T-helper 17 cell (primary cell): ENCODE measurements around the gene KIAA1217. TPM values are rescaled to one million over a fixed set of nuclear protein-coding genes. Genes with fewer than 3 reads are reported as not detected.
"Not testable (repeated sequence)": the region's sequence is repeated elsewhere in the genome, so short reads cannot be mapped to it uniquely, and the experiment has no call there.

Experiments used
- ATAC-seq: fragments of 150-1000 bp; cut with Tn5 transposase; 2 replicates; pipeline ENCODE4 v1.10.0; 2021; ENCODE audit warnings: mild to moderate bottlenecking, moderate library complexity
- DNase-seq, 3 donors: peaks; one replicate each; pipeline versions ENCODE4 v3.0.0 to v3.0.0-alpha.2; 2020 to 2021
- H3K9me3 ChIP-seq: one replicate; pipeline ENCODE4 v1.7.0; 2013; ENCODE audit warnings: low read length, mild to moderate bottlenecking; ENCODE audit not compliant: control insufficient read depth, poor library complexity, severe bottlenecking
- H3K27ac Mint-ChIP-seq: one replicate; pipeline ENCODE4 v1.8.0; 2022; ENCODE audit warnings: mild to moderate bottlenecking, moderate library complexity, mixed read lengths
- H3K27me3 Mint-ChIP-seq: one replicate; pipeline ENCODE4 v1.8.0; 2022; ENCODE audit warnings: mixed read lengths
- H3K36me3 Mint-ChIP-seq: one replicate; pipeline ENCODE4 v1.8.0; 2022; ENCODE audit warnings: low read depth, mixed read lengths
- H3K4me1 Mint-ChIP-seq: one replicate; pipeline ENCODE4 v1.8.0; 2022; ENCODE audit warnings: mild to moderate bottlenecking, mixed read lengths
- H3K4me3 Mint-ChIP-seq: one replicate; pipeline ENCODE4 v1.8.0; 2022; ENCODE audit warnings: mild to moderate bottlenecking, moderate library complexity, mixed read lengths
- total RNA-seq, 4 donors: library from RNA in 2 of 4; stranded (reverse) in 2 of 4; gene quantifications; one replicate each; pipeline ENCODE4 v1.2.3 and lab custom pipeline; 2022 to 2026

Gene KIAA1217
- total RNA-seq, 2 donors from 2014 or later = 0.39 to 0.85 TPM

- Mint-ChIP-seq H3K4me3 (no peak overlapping the region), H3K27ac (no peak overlapping the region), H3K4me1 (no peaks in the 10 kb centered on the region), H3K27me3 (peaks cover 10% of the 10 kb centered on the region), H3K36me3 (no peaks in the 10 kb centered on the region)
- DNase-seq = no peak
- H3K9me3 ChIP-seq = no peaks in the 10 kb centered on the region
- no peak for ATAC-seq
Observed at GRCh38 chr10:24320373-24320772, 111.4 kb downstream of the KIAA1217 start.

GRCh38 chr10:24324651-24325050, 115.7 kb downstream of the KIAA1217 start:
- H3K4me1 Mint-ChIP-seq = no peaks in the 10 kb centered on the region

GRCh38 chr10:24331457-24331856, 122.5 kb downstream of the KIAA1217 start:
- Mint-ChIP-seq H3K27ac (no peak overlapping the region), H3K27me3 (peaks cover 5% of the 10 kb centered on the region), H3K4me3 (no peak overlapping the region), H3K4me1 (no peaks in the 10 kb centered on the region), H3K36me3 (no peaks in the 10 kb centered on the region)
- DNase-seq (no peak), ATAC-seq (no peak)
- no peaks in the 10 kb centered on the region for H3K9me3 ChIP-seq

More at GRCh38 chr10:24324651-24325050, 115.7 kb downstream of the KIAA1217 start:
- no peaks in the 10 kb centered on the region for H3K9me3 ChIP-seq
- ATAC-seq = no peak
- Mint-ChIP-seq H3K27me3 (no peaks in the 10 kb centered on the region), H3K27ac (no peak overlapping the region), H3K4me3 (no peak overlapping the region), H3K36me3 (no peaks in the 10 kb centered on the region)
- no peak for DNase-seq

- Mint-ChIP-seq H3K36me3 (no peaks in the 10 kb centered on the region), H3K4me3 (no peak overlapping the region), H3K27me3 (peaks cover 10% of the 10 kb centered on the region), H3K4me1 (no peaks in the 10 kb centered on the region), H3K27ac (no peak overlapping the region)
- H3K9me3 ChIP-seq = no peaks in the 10 kb centered on the region
- DNase-seq (no peak), ATAC-seq (no peak)
Observed at GRCh38 chr10:24333736-24334135, 124.8 kb downstream of the KIAA1217 start.

- H3K27ac Mint-ChIP-seq = no peak overlapping the region
- no peaks in the 10 kb centered on the region for H3K4me1 Mint-ChIP-seq
- ATAC-seq (no peak), DNase-seq (no peak)
- H3K36me3 Mint-ChIP-seq = no peaks in the 10 kb centered on the region
- H3K27me3 Mint-ChIP-seq = peaks cover 10% of the 10 kb centered on the region
- no peak overlapping the region for H3K4me3 Mint-ChIP-seq
- no peaks in the 10 kb centered on the region for H3K9me3 ChIP-seq
Observed at GRCh38 chr10:24334279-24334939, 125.5 kb downstream of the KIAA1217 start.

- not testable (repeated sequence) for H3K27ac Mint-ChIP-seq, ATAC-seq
Observed at GRCh38 chr10:24337723-24338122, 128.8 kb downstream of the KIAA1217 start.

GRCh38 chr10:24339387-24339786, 130.4 kb downstream of the KIAA1217 start:
- no peaks in the 10 kb centered on the region for H3K36me3 Mint-ChIP-seq
- no peak overlapping the region for H3K27ac Mint-ChIP-seq
- no peak for ATAC-seq
- peaks cover 2% of the 10 kb centered on the region for H3K4me1 Mint-ChIP-seq
- H3K4me3 Mint-ChIP-seq = no peak overlapping the region
- H3K9me3 ChIP-seq = no peaks in the 10 kb centered on the region
- no peak for DNase-seq
- H3K27me3 Mint-ChIP-seq = peaks cover 22% of the 10 kb centered on the region

More at GRCh38 chr10:24337723-24338122, 128.8 kb downstream of the KIAA1217 start:
- H3K4me3 Mint-ChIP-seq, DNase-seq, H3K36me3 Mint-ChIP-seq, H3K9me3 ChIP-seq, H3K4me1 Mint-ChIP-seq: not testable (repeated sequence)
- peaks cover 17% of the 10 kb centered on the region for H3K27me3 Mint-ChIP-seq

GRCh38 chr10:24340446-24340845, 131.5 kb downstream of the KIAA1217 start:
- no peaks in the 10 kb centered on the region for H3K9me3 ChIP-seq
- ATAC-seq (no peak), DNase-seq (no peak)
- H3K27me3 Mint-ChIP-seq = peaks cover 31% of the 10 kb centered on the region
- H3K4me3 Mint-ChIP-seq = no peak overlapping the region
- no peak overlapping the region for H3K27ac Mint-ChIP-seq
- H3K4me1 Mint-ChIP-seq = peaks cover 2% of the 10 kb centered on the region
- H3K36me3 Mint-ChIP-seq = no peaks in the 10 kb centered on the region

- H3K27me3 Mint-ChIP-seq = peaks cover 31% of the 10 kb centered on the region
- H3K4me1 Mint-ChIP-seq = peaks cover 2% of the 10 kb centered on the region
Observed at GRCh38 chr10:24340883-24341282, 131.9 kb downstream of the KIAA1217 start.

GRCh38 chr10:24341371-24341770, 132.4 kb downstream of the KIAA1217 start:
- peaks cover 31% of the 10 kb centered on the region for H3K27me3 Mint-ChIP-seq
- H3K4me1 Mint-ChIP-seq = peaks cover 2% of the 10 kb centered on the region
- ATAC-seq = no peak
- no peaks in the 10 kb centered on the region for H3K9me3 ChIP-seq
- H3K4me3 Mint-ChIP-seq = no peak overlapping the region
- H3K36me3 Mint-ChIP-seq = no peaks in the 10 kb centered on the region
- no peak overlapping the region for H3K27ac Mint-ChIP-seq
- no peak for DNase-seq

More at GRCh38 chr10:24340883-24341282, 131.9 kb downstream of the KIAA1217 start:
- Mint-ChIP-seq H3K4me3 (no peak overlapping the region), H3K27ac (no peak overlapping the region), H3K36me3 (no peaks in the 10 kb centered on the region)
- no peak for DNase-seq
- H3K9me3 ChIP-seq = no peaks in the 10 kb centered on the region
- no peak for ATAC-seq

GRCh38 chr10:24341897-24342296, 133.0 kb downstream of the KIAA1217 start:
- H3K36me3 Mint-ChIP-seq = no peaks in the 10 kb centered on the region
- H3K9me3 ChIP-seq = no peaks in the 10 kb centered on the region
- no peak for ATAC-seq
- DNase-seq = no peak
- H3K4me3 Mint-ChIP-seq = no peak overlapping the region
- H3K27ac Mint-ChIP-seq = no peak overlapping the region
- peaks cover 2% of the 10 kb centered on the region for H3K4me1 Mint-ChIP-seq
- peaks cover 31% of the 10 kb centered on the region for H3K27me3 Mint-ChIP-seq

- Mint-ChIP-seq H3K36me3 (no peaks in the 10 kb centered on the region), H3K27ac (no peak overlapping the region), H3K4me1 (peaks cover 2% of the 10 kb centered on the region), H3K27me3 (peaks cover 26% of the 10 kb centered on the region), H3K4me3 (no peak overlapping the region)
- H3K9me3 ChIP-seq = no peaks in the 10 kb centered on the region
- DNase-seq = no peak
- no peak for ATAC-seq
Observed at GRCh38 chr10:24343686-24344085, 134.7 kb downstream of the KIAA1217 start.

GRCh38 chr10:24344279-24344678, 135.3 kb downstream of the KIAA1217 start:
- DNase-seq = no peak
- peaks cover 26% of the 10 kb centered on the region for H3K27me3 Mint-ChIP-seq
- no peaks in the 10 kb centered on the region for H3K36me3 Mint-ChIP-seq
- no peak overlapping the region for H3K27ac Mint-ChIP-seq
- no peaks in the 10 kb centered on the region for H3K9me3 ChIP-seq
- H3K4me1 Mint-ChIP-seq = peaks cover 2% of the 10 kb centered on the region
- H3K4me3 Mint-ChIP-seq = no peak overlapping the region
- ATAC-seq = no peak
